ENCODE data around the gene RAP1GAP. TPM values are rescaled to one million over a fixed set of nuclear protein-coding genes. Genes with fewer than 3 reads are reported as not detected.

Gene RAP1GAP
- total and polyA plus RNA-seq, 4 donors = 17.1 to 103 (median 66.7) TPM

- WGBS (ENCODE audit: insufficient coverage) = 100% methylated on average over 1 of the region's 5 CpGs
- Histone ChIP-seq H3K9me3 (ENCODE audit: control insufficient read depth, insufficient read depth, low read length) (no peaks in the 10 kb centered on the region), H3K4me3 (ENCODE audit: low read depth, low read length) (no peak overlapping the region), H3K36me3 (ENCODE audit: control insufficient read depth, insufficient read depth, low read length) (peaks cover 5% of the 10 kb centered on the region), H3K27me3 (ENCODE audit: control insufficient read depth, insufficient read depth, low read length) (no peaks in the 10 kb centered on the region), H3K4me1 (ENCODE audit: control insufficient read depth, insufficient read depth, low read length) (peaks cover 19% of the 10 kb centered on the region), H3K27ac (ENCODE audit: low read depth, low read length) (no peak overlapping the region)
- no peak for DNase-seq (ENCODE audit: low read depth in 4 of 6, low spot score in 6 of 6)
These were observed 92.4 kb downstream of the RAP1GAP start for GRCh38 chr1:21576798-21577187.

- Histone ChIP-seq H3K36me3 (ENCODE audit: control insufficient read depth, insufficient read depth, low read length) (peaks cover 5% of the 10 kb centered on the region), H3K27me3 (ENCODE audit: control insufficient read depth, insufficient read depth, low read length) (no peaks in the 10 kb centered on the region), H3K4me3 (ENCODE audit: low read depth, low read length) (no peak overlapping the region), H3K4me1 (ENCODE audit: control insufficient read depth, insufficient read depth, low read length) (peaks cover 19% of the 10 kb centered on the region), H3K9me3 (ENCODE audit: control insufficient read depth, insufficient read depth, low read length) (no peaks in the 10 kb centered on the region), H3K27ac (ENCODE audit: low read depth, low read length) (no peak overlapping the region)
- WGBS (ENCODE audit: insufficient coverage) = 85% methylated on average over 7 of the region's 7 CpGs
- DNase-seq (ENCODE audit: low read depth in 4 of 6, low spot score in 6 of 6) = no peak
These were observed 92.9 kb downstream of the RAP1GAP start for GRCh38 chr1:21576031-21576797.

GRCh38 chr1:21575351-21575942 lies 93.7 kb downstream of the RAP1GAP start:
- Histone ChIP-seq H3K4me3 (ENCODE audit: low read depth, low read length) (no peak overlapping the region), H3K4me1 (ENCODE audit: control insufficient read depth, insufficient read depth, low read length) (peaks cover 22% of the 10 kb centered on the region), H3K27me3 (ENCODE audit: control insufficient read depth, insufficient read depth, low read length) (no peaks in the 10 kb centered on the region), H3K36me3 (ENCODE audit: control insufficient read depth, insufficient read depth, low read length) (peaks cover 8% of the 10 kb centered on the region), H3K27ac (ENCODE audit: low read depth, low read length) (no peak overlapping the region), H3K9me3 (ENCODE audit: control insufficient read depth, insufficient read depth, low read length) (no peaks in the 10 kb centered on the region)
- 88% methylated on average over 14 of the region's 18 CpGs for WGBS (ENCODE audit: insufficient coverage)
- no peak for DNase-seq (ENCODE audit: low read depth in 4 of 6, low spot score in 6 of 6)

GRCh38 chr1:21574466-21575151 lies 94.5 kb downstream of the RAP1GAP start:
- no peaks in the 10 kb centered on the region for H3K27me3 ChIP-seq (ENCODE audit: control insufficient read depth, insufficient read depth, low read length)
- H3K27ac ChIP-seq (ENCODE audit: low read depth, low read length) = peak overlapping the region; percentile 61
- no peaks in the 10 kb centered on the region for H3K9me3 ChIP-seq (ENCODE audit: control insufficient read depth, insufficient read depth, low read length)
- 27% methylated on average over 31 of the region's 31 CpGs for WGBS (ENCODE audit: insufficient coverage)
- DNase-seq (ENCODE audit: low read depth in 4 of 6, low spot score in 6 of 6) = peak in 1 of 6 donors; percentile 61
- no peak overlapping the region for H3K4me3 ChIP-seq (ENCODE audit: low read depth, low read length)
- H3K4me1 ChIP-seq (ENCODE audit: control insufficient read depth, insufficient read depth, low read length) = peaks cover 22% of the 10 kb centered on the region
- H3K36me3 ChIP-seq (ENCODE audit: control insufficient read depth, insufficient read depth, low read length) = peaks cover 12% of the 10 kb centered on the region

DNA sequence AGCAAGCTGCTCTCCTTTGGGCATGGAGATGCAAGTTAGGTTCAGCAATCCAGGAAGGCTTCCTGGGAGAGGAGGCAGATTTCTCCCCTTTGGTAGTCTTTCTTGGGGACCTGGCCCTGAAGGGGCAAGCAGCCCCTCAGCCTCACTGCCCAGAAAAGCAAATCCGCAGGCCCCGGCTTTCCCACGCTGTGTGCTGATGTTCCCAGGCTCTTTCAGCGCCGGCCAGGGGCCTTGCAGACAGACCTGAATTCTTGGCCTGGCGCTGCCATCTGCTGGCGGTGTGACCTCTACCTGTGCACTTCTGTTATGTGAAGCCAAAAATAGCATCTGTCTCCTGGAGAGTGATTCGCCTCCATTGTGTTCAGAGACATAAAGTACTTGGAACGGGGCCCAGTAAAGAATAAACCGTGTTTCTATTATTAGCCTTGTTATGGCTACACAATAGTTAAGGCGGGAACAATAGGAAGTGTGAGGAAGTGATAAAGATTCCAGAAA lies 95.1 kb downstream of the RAP1GAP start:
- Histone ChIP-seq H3K4me1 (ENCODE audit: control insufficient read depth, insufficient read depth, low read length) (peaks cover 22% of the 10 kb centered on the region), H3K36me3 (ENCODE audit: control insufficient read depth, insufficient read depth, low read length) (peaks cover 12% of the 10 kb centered on the region), H3K9me3 (ENCODE audit: control insufficient read depth, insufficient read depth, low read length) (no peaks in the 10 kb centered on the region), H3K4me3 (ENCODE audit: low read depth, low read length) (no peak overlapping the region), H3K27ac (ENCODE audit: low read depth, low read length) (peak overlapping the region; percentile 61), H3K27me3 (ENCODE audit: control insufficient read depth, insufficient read depth, low read length) (no peaks in the 10 kb centered on the region)
- peak; percentile 46 to 96 (median 65) for DNase-seq (ENCODE audit: low read depth in 4 of 6, low spot score in 6 of 6)
- WGBS (ENCODE audit: insufficient coverage) = 11% methylated on average over 7 of the region's 11 CpGs

- H3K4me3 ChIP-seq (ENCODE audit: low read depth, low read length) = no peak overlapping the region
- 67% methylated on average over 9 of the region's 11 CpGs for WGBS (ENCODE audit: insufficient coverage)
These were observed 95.7 kb downstream of the RAP1GAP start for GRCh38 chr1:21573475-21573874.

GRCh38 chr1:21572735-21573277 lies 96.4 kb downstream of the RAP1GAP start:
- WGBS (ENCODE audit: insufficient coverage) = 94% methylated on average over 8 of the region's 13 CpGs

More at GRCh38 chr1:21573475-21573874, 95.7 kb downstream of the RAP1GAP start:
- Histone ChIP-seq H3K36me3 (ENCODE audit: control insufficient read depth, insufficient read depth, low read length) (peaks cover 14% of the 10 kb centered on the region), H3K4me1 (ENCODE audit: control insufficient read depth, insufficient read depth, low read length) (peaks cover 24% of the 10 kb centered on the region), H3K9me3 (ENCODE audit: control insufficient read depth, insufficient read depth, low read length) (no peaks in the 10 kb centered on the region), H3K27me3 (ENCODE audit: control insufficient read depth, insufficient read depth, low read length) (no peaks in the 10 kb centered on the region), H3K27ac (ENCODE audit: low read depth, low read length) (no peak overlapping the region)
- no peak for DNase-seq (ENCODE audit: low read depth in 4 of 6, low spot score in 6 of 6)

DNA sequence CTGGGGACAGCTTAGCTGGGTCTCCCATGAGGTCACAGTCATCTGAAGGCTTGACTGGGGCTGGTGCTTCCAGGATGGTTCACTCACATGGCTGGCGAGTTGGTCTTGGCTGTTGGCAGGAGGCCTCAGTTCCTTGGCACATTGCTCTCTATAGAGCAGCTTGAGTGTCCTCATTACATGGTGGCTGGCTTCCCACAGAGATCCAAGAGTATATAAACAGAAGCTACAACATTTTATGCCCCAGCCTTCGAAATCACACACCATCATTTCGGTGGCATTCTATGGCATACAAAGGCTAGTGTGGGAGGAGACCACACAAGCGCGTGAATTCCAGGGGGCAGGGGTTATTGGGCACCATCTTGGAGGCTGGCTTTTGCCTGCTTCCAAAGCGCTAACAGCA lies 96.9 kb downstream of the RAP1GAP start:
- Histone ChIP-seq H3K4me3 (ENCODE audit: low read depth, low read length) (no peak overlapping the region), H3K9me3 (ENCODE audit: control insufficient read depth, insufficient read depth, low read length) (no peaks in the 10 kb centered on the region), H3K27ac (ENCODE audit: low read depth, low read length) (no peak overlapping the region), H3K36me3 (ENCODE audit: control insufficient read depth, insufficient read depth, low read length) (peaks cover 14% of the 10 kb centered on the region), H3K27me3 (ENCODE audit: control insufficient read depth, insufficient read depth, low read length) (no peaks in the 10 kb centered on the region), H3K4me1 (ENCODE audit: control insufficient read depth, insufficient read depth, low read length) (peaks cover 27% of the 10 kb centered on the region)
- 77% methylated on average over 3 of the region's 6 CpGs for WGBS (ENCODE audit: insufficient coverage)
- peak in 2 of 6 donors; percentile 45 to 52 for DNase-seq (ENCODE audit: low read depth in 4 of 6, low spot score in 6 of 6)

More at GRCh38 chr1:21572735-21573277, 96.4 kb downstream of the RAP1GAP start:
- DNase-seq (ENCODE audit: low read depth in 4 of 6, low spot score in 6 of 6) = peak in 1 of 6 donors; percentile 39
- Histone ChIP-seq H3K27ac (ENCODE audit: low read depth, low read length) (no peak overlapping the region), H3K9me3 (ENCODE audit: control insufficient read depth, insufficient read depth, low read length) (no peaks in the 10 kb centered on the region), H3K4me3 (ENCODE audit: low read depth, low read length) (no peak overlapping the region), H3K36me3 (ENCODE audit: control insufficient read depth, insufficient read depth, low read length) (peaks cover 17% of the 10 kb centered on the region), H3K4me1 (ENCODE audit: control insufficient read depth, insufficient read depth, low read length) (peaks cover 27% of the 10 kb centered on the region), H3K27me3 (ENCODE audit: control insufficient read depth, insufficient read depth, low read length) (no peaks in the 10 kb centered on the region)

- no peaks in the 10 kb centered on the region for H3K27me3 ChIP-seq (ENCODE audit: control insufficient read depth, insufficient read depth, low read length)
- peaks cover 18% of the 10 kb centered on the region for H3K36me3 ChIP-seq (ENCODE audit: control insufficient read depth, insufficient read depth, low read length)
- H3K4me1 ChIP-seq (ENCODE audit: control insufficient read depth, insufficient read depth, low read length) = peaks cover 27% of the 10 kb centered on the region
- DNase-seq (ENCODE audit: low read depth in 4 of 6, low spot score in 6 of 6) = no peak
- WGBS (ENCODE audit: insufficient coverage) = 61% methylated on average over 3 of the region's 4 CpGs
- no peaks in the 10 kb centered on the region for H3K9me3 ChIP-seq (ENCODE audit: control insufficient read depth, insufficient read depth, low read length)
- no peak overlapping the region for H3K4me3 ChIP-seq (ENCODE audit: low read depth, low read length)
- H3K27ac ChIP-seq (ENCODE audit: low read depth, low read length) = no peak overlapping the region
These were observed 98.3 kb downstream of the RAP1GAP start for GRCh38 chr1:21570885-21571284.
